ENCODE data around the gene NOD2.

NOD2 gene

DNA sequence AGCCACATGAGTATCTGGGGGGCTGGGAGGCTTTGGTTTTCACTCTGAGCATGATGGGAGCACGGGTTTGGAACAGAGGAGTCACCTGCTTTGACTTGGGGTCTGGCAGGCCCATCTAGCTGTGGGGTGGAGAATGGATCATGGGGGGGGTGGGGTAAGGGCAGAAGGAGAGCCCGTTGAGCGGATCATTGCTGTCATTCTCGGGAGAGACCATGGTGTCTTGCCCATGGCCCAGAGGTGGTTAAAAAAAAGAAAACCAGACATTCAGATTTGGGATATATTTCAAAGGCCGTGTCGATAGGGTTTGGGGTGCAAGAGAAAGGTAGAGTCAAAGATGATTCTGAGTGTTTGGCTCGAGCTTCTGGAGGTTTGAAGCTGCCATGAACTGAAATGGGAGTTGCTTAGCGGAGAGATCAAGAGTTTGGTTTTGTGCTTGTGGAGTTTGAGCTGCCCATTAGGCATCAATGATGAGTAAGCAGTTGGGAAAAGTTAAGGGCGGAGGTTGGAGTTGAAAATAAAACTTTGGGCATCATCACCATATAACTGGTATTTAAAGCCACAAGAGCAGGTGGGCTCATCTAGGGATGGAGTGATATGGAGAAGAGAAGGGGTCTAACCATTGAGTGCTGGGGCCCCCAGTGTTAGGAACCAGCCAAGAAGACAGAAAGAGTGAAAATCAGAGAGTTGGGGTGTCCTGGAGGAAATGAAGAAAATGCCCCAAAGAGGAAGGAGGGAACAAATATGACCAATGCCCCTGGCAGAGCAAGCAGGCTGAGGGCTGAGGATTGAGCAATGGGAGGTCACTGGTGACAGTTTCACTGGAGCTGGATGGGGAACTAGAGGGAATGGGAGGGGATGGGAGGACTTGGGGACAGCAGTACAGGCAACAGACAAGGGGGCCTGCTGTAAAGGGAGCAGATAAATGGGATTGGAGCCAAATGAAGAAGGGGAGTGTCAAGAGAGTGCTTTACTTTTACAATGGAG is 1.9 kb downstream of the NOD2 start:
- no peak for DNase-seq

DNA sequence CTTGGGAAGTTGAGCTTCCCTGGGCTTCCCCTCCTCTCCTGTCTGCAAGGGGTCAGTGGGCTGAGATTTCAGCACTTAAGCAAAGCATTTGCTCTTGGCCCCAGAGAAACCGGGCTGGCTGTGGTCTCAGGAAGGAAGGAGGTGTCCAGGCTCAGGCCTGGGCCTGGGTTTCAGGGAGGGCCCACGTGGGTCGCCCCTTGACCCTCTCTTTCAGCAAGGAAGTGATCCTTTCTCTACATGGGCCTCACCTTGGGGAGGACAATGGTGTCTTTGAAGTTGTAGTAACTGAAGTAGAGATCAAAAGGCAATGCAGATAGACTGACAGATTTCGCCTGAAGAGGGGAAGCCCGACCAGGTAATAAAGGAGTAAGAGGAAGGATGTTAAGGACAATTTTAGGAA is 2.7 kb downstream of the NOD2 start:
- no peak for DNase-seq

DNA sequence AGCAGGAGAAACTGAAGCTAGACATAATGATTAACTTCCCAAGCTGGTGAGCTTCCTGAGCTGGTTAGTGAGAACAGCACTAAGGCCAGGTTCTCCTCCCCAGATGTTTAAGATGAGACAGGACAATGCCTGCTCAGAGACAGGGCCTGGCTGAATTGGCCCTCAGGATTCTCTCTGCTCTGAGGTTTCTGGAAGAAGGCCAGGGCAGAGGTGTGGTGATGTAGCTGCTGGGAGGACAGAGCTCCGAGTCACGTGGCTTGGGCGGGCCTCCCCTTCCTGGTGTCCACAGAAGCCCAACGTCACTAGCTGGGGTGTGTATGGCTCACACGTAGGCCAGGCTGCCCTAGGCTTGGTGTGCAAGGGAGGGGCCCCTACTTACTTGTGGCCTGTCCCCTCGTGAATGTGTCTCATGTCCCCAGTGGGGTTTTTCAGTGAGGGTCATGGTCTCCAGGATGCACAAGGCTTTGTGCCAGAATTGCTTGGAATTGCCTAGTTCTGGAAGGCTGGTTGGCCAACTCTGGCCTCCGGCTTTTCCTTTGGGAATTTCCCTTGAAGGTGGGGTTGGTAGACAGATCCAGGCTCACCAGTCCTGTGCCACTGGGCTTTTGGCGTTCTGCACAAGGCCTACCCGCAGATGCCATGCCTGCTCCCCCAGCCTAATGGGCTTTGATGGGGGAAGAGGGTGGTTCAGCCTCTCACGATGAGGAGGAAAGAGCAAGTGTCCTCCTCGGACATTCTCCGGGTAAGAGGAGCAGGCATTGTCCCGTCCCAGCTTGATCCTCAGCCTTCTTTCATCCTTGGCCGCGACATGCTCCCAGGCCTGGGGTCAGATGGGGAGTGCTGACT is 3.4 kb downstream of the NOD2 start:
- no peak for DNase-seq

DNA sequence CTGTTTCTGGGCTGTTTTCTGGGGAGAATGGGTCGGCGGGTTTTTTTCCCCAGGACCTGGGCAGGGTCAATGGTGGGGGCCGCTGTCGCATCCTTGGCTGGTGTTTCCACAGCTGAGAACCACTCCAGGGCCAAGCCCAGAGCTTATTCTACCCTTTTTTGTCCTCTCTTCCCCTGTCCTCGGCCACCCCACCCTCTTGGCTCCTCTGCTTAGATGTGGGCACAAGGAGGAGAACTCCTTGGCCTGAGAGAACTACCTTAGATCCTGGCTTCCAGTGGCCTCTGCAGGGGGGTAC is 4.0 kb downstream of the NOD2 start:
- DNase-seq: no peak

DNA sequence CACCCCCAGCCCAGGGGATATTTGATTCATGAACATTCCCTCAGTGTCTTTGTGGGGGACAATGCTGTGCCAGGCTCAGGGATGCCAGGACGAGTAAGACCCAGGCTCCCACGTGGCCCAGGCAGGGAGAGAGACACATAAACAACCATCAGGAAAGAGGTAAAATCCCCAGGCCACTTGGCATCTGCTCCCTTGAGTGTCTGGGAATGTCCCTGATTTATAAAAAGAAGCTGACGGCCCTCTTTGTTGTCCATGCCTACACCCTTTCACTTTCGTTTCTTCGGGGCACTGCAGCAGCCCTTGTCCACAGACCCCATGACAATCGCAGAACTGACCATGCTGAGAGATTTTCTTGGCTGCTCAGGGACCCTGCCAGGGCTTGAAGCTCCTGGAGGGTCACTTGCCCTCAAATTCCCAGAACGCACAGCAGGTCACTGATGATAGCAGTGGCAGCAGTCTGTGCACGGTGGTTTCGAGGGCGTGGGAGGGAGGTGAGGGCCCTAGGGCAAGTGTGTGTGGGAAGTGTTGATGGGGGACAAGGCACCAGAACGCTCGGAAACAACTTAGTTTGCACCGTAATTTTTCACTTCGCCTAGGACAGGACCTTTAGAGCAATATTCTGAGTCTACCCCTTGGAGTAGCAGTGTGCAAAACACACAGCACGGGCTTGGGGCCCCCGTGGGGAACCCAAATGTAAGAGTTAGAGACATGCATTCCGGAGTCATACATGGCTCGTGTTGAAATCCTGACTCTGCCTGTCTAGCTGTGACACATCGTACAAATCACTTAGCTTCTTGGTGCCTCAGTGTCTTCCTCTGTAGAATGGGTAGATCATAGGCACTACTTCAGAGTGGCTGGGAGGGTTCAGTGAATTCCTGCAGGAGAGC is 4.7 kb downstream of the NOD2 start:
- no peak for DNase-seq

DNA sequence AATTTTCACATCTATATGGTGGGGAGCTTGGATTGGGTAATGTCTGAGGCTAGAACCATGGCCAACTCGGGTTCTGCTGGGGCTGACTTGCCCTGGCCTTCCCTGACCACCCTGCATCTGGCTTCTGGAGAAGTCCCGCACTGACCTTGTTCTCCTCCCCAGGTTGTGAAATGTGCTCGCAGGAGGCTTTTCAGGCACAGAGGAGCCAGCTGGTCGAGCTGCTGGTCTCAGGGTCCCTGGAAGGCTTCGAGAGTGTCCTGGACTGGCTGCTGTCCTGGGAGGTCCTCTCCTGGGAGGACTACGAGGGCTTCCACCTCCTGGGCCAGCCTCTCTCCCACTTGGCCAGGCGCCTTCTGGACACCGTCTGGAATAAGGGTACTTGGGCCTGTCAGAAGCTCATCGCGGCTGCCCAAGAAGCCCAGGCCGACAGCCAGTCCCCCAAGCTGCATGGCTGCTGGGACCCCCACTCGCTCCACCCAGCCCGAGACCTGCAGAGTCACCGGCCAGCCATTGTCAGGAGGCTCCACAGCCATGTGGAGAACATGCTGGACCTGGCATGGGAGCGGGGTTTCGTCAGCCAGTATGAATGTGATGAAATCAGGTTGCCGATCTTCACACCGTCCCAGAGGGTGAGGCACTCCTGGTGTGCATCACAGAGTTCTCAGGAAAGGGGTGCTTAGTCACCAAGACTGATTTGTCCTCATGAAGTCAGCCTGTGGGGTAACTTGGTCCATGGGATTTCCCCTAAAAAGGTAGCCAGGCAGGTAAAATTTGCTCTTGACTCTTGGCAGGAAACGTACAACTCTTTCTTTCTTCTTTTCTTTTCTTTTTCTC is 6.1 kb downstream of the NOD2 start:
- no peak for DNase-seq

DNA sequence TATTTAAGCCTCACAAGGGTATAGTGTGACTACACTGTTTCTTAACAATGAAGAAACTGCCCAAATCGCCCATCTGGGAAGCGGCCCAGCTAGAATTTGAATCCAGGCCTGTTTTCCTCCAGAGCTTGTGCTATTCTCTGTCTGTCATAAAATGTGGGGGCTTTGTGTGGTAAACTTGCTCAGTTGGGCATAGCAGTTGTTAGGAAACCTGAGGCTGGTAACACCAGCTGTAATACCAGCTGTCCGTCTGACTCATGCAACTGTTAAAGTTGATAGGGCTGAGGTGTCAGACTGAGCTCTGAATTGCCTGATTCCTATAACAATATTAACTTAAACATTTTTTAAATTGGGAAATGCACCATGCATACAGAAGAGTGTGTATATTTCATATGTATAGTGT is 9.3 kb downstream of the NOD2 start:
- no peak for DNase-seq

DNA sequence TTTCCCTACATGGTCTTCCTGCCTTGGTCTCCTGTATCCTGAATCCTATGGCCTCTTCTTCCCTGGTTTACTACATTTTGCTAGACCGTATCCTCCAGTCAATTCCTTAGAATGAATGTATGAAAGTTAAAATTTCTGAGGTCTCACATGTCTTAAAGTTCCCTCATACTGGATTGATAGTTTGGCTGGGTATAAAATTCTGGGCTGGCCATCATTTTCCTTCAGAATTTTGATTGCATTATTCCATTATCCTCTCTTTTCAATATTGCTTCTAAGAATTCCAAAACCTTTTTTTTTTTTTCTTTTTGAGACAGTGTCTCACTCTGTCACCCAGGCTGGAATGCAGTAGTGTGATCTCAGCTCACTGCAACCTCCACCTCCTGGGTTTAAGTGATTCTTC is 10.8 kb downstream of the NOD2 start:
- DNase-seq: no peak

DNA sequence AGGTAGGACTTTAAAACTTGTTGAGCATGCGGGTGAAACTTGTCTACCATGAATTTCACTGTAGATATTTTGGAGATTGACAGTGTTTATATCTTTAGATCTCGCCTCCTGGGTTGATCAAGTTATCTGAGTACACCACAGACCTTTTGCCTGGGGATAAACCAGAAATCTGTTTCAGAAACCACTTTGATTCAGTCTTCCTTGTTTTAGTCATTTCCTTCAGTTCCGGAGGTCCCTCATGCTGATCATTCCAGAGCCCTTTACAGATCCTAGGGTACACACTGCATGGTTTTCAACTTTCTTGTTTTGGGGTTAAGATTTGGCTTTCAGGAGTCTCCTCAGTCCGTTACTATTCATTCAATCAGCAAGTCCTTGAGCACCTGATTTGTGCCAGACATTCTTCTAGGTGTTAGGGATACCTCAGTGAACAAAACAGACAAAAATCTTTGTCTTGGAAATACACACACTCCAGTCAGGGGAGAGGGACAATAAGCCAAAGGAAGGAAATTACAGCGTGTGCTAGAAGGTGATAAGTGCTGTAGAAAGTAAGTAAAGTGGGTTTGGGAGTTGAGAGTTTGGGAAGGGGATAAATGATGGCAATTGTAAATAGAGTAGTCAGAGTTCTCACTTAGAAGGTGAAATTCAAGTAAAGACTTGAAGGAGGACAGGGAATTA is 12.2 kb downstream of the NOD2 start:
- no peak for DNase-seq

DNA sequence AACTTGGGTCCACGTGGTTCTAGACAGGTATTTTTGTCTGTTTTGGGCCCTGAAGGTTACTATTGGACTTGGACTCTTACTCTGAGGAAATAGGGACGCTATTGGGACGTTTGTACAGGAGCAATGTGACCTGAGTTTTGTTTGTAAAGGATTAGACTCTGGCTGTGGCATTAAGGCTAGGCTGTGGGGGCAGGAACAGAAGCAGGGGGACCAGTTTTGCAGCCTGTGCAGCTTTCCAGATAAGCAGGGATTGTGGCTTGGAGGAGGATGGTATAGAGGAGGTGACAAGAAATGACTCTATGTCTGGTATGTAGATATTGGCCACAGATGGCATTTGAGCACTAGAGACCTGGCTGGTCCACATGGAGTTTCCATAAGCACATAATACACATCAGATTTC is 12.8 kb downstream of the NOD2 start:
- no peak for DNase-seq

DNA sequence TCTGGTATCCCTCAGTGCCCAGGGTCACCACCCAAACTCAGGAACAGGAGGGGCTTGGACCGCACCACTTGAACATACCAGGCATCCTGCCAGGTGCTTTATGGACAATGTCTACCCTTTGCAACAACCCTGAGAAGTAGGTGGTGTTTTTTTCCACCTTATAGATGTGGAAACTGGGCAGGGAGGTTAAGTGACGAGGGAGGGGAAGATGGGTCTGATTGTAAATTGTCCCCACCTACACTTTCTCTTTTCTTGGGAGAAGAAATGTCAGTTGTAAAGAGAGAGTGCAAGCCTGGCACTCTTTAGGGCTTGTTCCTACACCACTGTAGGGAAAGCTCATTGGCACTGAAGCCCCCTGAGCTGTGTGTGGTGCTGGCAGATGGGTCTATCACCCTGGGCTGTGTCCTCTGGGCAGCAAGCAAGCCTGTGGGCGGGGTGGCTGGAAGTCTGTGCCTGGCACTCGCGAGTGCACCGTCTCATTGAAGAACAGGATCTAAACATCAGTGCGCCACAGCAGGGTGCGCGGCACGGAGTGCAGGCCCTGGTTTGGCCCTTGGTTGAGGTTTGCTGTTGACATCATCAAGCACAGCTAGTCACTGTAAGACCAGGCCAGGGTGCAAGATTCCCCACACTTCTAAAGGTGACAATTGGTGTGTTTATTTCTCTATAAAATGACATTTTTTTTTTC is 15.1 kb downstream of the NOD2 start:
- DNase-seq: no peak

DNA sequence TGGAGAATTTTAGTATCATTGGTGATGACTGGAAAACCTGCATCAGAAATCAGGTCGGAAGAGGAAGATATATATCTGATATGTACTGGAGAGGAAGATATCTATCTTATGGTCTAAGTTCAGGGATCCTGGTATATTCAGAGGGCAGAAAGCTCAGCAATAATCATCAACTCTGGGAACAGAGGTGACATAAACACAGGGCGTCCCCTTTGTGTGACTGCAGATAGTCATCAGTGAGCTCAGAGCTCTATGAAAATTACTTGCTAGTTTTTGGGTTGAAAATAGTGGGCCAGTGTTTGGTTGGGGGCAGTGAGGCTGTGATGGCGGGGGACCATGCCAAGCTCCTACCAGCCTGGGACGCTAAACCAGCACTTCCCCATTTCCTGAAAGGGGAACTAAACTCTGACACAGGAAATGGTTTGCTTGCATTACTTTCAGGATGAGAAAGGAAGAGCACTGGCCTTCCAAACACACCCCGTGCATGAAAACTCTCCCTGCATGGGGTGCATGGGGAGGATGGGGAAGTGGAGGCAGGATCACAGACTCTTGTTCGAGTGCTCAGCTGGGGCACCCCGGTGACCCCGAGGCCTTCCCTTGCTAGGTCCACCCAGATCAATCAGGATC is 15.8 kb downstream of the NOD2 start:
- DNase-seq: no peak

DNA sequence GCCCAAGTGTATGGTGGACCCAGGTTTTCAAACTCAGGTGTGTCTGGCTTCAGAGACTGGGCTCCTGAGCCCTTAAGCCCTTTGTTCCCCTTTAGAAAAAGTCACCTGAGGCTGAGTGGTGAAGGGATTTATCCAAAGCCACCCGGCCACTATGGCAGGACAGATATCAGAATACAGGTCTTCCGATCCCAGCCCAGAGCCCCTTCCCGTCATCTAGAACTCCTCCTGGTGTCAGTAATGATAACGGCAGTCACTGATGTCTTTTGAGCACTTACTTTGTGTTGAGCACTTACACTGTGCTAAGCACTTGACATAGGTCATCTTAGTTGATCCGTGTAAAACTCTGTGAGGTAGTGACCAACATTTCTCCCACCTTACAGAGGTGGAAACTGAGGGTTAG is 16.6 kb downstream of the NOD2 start:
- no peak for DNase-seq

DNA sequence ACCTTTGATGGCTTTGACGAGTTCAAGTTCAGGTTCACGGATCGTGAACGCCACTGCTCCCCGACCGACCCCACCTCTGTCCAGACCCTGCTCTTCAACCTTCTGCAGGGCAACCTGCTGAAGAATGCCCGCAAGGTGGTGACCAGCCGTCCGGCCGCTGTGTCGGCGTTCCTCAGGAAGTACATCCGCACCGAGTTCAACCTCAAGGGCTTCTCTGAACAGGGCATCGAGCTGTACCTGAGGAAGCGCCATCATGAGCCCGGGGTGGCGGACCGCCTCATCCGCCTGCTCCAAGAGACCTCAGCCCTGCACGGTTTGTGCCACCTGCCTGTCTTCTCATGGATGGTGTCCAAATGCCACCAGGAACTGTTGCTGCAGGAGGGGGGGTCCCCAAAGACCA is 17.6 kb downstream of the NOD2 start:
- DNase-seq: no peak

DNA sequence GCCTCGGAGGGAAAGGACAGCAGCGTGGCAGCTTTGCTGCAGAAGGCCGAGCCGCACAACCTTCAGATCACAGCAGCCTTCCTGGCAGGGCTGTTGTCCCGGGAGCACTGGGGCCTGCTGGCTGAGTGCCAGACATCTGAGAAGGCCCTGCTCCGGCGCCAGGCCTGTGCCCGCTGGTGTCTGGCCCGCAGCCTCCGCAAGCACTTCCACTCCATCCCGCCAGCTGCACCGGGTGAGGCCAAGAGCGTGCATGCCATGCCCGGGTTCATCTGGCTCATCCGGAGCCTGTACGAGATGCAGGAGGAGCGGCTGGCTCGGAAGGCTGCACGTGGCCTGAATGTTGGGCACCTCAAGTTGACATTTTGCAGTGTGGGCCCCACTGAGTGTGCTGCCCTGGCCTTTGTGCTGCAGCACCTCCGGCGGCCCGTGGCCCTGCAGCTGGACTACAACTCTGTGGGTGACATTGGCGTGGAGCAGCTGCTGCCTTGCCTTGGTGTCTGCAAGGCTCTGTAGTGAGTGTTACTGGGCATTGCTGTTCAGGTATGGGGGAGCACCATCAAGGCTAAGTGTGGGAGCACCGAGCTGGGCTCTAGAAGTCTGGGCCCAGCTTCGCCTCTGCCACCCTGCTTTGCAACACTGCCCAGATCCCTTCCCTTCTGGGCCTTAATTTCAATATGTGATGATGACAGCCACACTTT is 18.6 kb downstream of the NOD2 start:
- DNase-seq: no peak

DNA sequence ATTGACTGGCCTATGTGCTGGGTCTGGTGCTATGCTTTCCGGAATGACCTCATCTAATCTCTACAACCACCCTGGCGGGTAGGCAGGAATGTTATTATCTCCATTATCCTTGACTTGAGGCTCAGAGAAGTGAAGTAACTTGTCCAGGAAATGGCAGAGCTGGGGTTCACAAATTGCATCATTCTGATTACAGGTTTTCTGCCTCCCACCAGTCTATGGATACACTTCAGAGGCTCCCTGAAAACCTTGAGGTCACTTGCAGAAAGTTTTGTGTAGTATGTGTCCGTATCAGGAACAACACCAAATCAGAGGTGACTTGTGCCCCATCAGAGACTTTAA is 19.1 kb downstream of the NOD2 start:
- DNase-seq: no peak

DNA sequence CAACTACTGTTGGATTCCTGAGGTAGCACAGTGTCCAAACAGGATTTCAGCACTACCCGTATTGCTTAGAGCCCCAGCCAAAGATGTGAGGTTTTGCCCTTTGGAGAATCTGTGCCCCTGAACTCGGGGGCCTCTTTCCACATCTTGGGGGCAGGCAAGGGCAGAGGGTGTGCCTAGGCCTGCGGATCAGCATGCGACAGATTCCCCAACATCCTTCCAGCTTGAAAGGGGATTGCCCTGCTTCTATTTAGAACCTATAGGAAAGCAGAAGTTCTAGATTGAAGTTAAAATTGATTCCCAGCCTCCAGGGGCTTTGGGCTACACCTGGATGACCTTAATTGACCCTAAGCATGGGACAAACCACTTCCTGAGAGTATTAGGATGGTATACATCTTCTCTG is 19.6 kb downstream of the NOD2 start:
- DNase-seq: no peak

DNA sequence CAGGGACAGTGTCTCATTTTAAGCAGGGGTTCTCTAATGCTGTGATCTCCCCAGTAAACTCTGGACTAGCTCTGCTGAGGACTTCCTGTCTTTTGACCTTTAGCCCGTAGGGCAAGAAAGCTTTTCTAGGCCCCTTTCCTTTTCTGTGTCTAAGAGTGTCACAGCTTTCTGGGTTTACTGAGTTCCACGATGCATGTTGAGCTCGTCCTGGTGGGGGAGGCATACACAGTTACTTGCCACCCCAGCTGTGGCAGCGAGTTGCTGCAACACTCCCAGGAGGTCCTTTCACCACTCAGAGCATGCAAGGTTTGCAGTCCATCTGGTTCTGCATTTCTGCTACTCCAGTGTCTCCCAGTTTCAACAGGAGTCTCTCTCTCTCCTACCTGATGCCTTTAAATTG is 23.7 kb downstream of the NOD2 start:
- DNase-seq: no peak

DNA sequence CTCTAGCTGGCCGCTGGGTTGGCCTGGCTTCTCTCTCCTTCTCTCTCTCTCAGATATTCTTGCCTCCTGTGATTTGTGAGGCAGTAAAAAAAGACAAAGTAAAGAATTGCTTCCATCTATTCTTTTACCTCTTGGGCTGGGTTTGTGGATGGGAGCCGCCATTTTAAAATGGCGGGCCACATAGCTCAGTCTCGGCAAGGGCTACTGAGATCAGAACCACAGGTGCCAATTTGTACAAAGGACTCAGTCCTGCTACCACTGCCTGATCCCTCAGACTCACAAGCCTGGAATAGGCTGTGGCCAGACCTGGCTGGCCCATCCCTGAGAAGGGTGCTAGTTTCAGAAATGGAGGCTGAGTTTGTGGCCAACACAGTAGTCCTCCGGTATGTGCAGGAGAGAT is 24.1 kb downstream of the NOD2 start:
- no peak for DNase-seq

All from NCI-H526 treated with DMSO at 0.1 percent for 48 hours (cell line).